ENCODE measurements around the gene RAB8B. TPM values are rescaled to one million over a fixed set of nuclear protein-coding genes. Genes with fewer than 3 reads are reported as not detected.
A peak's percentile ranks its signal among the peaks of the same experiment; 100 is the strongest.

RAB8B gene
- total RNA-seq (36.9 and 40.5 TPM in 2 replicates), polyA plus RNA-seq (11.7 and 16.4 TPM in 2 replicates)

DNA sequence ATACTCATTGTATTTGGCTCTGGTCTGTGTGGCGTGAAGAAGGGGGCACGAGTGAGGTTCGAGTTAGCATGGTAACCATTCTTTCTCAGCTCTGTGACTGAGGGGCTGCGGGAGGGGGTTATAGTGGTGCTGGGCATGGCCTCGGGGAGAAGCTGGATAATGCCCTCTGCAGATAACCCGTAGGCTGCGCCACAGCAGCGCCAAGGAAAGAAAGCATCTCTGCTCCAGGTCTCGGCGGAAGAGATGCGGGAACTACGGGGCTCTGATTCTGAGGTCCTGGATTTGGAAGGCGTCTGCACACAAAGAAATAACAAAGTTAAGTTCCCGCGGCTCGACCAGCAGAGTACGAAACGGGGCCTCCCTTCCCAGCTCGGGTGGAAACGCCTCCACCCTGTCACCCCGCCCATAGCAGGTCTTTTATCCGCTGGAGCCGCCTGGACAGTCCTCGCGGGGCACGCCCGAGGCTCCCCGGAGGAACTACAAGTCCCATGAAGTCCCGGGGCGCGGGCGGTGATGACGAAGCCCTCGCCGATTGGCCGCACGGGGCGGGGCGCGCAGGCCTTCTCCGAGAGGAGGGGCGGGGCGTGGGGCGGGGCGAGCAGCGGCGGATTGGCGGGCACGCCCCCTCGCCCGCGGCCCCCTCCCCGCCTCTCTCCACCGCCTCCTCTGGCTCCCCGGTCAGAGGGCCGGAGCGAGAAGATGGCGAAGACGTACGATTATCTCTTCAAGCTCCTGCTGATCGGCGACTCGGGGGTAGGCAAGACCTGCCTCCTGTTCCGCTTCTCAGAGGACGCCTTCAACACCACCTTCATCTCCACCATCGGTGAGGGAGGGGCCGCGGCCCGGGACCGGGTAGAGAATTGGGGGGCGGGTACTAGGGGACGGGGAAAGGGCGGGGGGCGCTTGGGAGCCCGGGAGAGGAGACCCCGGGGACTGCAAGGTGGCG, at the start of gene RAB8B:
TSS of gene RAB8B (plus strand) at position 681 of the 946 bp plus-strand sequence. CDS start at position 700, 19 bp downstream.
- 2% methylated on average over 27 of the region's 77 CpGs for WGBS (ENCODE audit: low lambda C conversion rate, missing lambda C conversion rate)
- peaks cover 5% of the 10 kb centered on the region for H3K4me1 ChIP-seq (ENCODE audit: insufficient read depth)
- no peaks in the 10 kb centered on the region for H3K9me3 ChIP-seq (ENCODE audit: low read depth)
- peak within 1 kb of the TSS; percentile 98 for H2AFZ ChIP-seq
- peaks cover 45% of the 10 kb centered on the region for H3K79me2 ChIP-seq
- peak within 1 kb of the TSS; percentile 86 for H3K27ac ChIP-seq
- H3K9me2 ChIP-seq (replicated peaks; ENCODE audit: insufficient read depth) = no peaks in the 10 kb centered on the region
- no peaks in the 10 kb centered on the region for H3K27me3 ChIP-seq
- TF ChIP-seq EZH2phosphoT487 (IDR thresholded peaks at IDR 0.05; ENCODE audit: low read depth, severe bottlenecking, unreplicated experiment) = no peak
- no peak for TF ChIP-seq EZH2 (IDR thresholded peaks at IDR 0.05; ENCODE audit: borderline replicate concordance)
- TF ChIP-seq, protein P1, sequence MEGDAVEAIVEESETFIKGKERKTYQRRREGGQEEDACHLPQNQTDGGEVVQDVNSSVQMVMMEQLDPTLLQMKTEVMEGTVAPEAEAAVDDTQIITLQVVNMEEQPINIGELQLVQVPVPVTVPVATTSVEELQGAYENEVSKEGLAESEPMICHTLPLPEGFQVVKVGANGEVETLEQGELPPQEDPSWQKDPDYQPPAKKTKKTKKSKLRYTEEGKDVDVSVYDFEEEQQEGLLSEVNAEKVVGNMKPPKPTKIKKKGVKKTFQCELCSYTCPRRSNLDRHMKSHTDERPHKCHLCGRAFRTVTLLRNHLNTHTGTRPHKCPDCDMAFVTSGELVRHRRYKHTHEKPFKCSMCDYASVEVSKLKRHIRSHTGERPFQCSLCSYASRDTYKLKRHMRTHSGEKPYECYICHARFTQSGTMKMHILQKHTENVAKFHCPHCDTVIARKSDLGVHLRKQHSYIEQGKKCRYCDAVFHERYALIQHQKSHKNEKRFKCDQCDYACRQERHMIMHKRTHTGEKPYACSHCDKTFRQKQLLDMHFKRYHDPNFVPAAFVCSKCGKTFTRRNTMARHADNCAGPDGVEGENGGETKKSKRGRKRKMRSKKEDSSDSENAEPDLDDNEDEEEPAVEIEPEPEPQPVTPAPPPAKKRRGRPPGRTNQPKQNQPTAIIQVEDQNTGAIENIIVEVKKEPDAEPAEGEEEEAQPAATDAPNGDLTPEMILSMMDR (IDR thresholded peaks at IDR 0.05; ENCODE audit: poor library complexity) = no peak
- peak within 1 kb of the TSS; percentile 83 for H3K4me3 ChIP-seq
- peak within 1 kb of the TSS; percentile 91 for H3K4me2 ChIP-seq
- no peaks in the 10 kb centered on the region for H3K36me3 ChIP-seq (replicated peaks; ENCODE audit: insufficient read depth, low read depth)
- H4K20me1 ChIP-seq (ENCODE audit: insufficient read depth, poor library complexity, severe bottlenecking) = no peaks in the 10 kb centered on the region
- DNase-seq (ENCODE audit: low spot score) = peak; percentile 99

DNA sequence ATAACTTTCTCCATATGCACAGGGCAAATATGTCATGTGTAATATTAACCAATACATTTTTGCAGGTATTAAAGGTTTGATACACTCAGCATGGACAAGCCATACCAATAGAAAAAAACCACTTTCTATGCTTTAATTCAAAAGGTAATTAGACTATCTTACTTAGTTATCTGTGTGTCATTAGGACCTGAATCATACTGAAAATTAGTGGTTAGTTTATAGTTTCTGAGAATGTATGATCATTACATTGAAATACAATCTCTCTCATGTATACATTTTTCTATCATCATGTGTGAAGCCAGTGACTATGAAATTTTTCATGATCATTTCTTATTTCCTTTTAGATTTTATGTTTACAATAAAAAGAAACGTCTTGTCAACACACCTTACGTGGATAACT, 48.5 kb upstream of the RAB8B start:
- no peaks in the 10 kb centered on the region for H3K4me1 ChIP-seq (ENCODE audit: insufficient read depth)
- no peak overlapping the region for H2AFZ ChIP-seq
- no peaks in the 10 kb centered on the region for H4K20me1 ChIP-seq (ENCODE audit: insufficient read depth, poor library complexity, severe bottlenecking)
- 73% methylated on average over 2 of the region's 2 CpGs for WGBS (ENCODE audit: low lambda C conversion rate, missing lambda C conversion rate)
- H3K4me3 ChIP-seq = no peak overlapping the region
- no peak overlapping the region for H3K4me2 ChIP-seq
- no peaks in the 10 kb centered on the region for H3K9me2 ChIP-seq (replicated peaks; ENCODE audit: insufficient read depth)
- no peak overlapping the region for H3K27ac ChIP-seq
- no peaks in the 10 kb centered on the region for H3K9me3 ChIP-seq (ENCODE audit: low read depth)
- TF ChIP-seq, protein P1 (IDR thresholded peaks at IDR 0.05; ENCODE audit: poor library complexity) = no peak
- TF ChIP-seq EZH2 (IDR thresholded peaks at IDR 0.05; ENCODE audit: borderline replicate concordance) = no peak
- no peak for TF ChIP-seq EZH2phosphoT487 (IDR thresholded peaks at IDR 0.05; ENCODE audit: low read depth, severe bottlenecking, unreplicated experiment)
- DNase-seq (ENCODE audit: low spot score) = no peak
- H3K79me2 ChIP-seq = no peaks in the 10 kb centered on the region
- no peaks in the 10 kb centered on the region for H3K36me3 ChIP-seq (replicated peaks; ENCODE audit: insufficient read depth, low read depth)
- H3K27me3 ChIP-seq = no peaks in the 10 kb centered on the region

DNA sequence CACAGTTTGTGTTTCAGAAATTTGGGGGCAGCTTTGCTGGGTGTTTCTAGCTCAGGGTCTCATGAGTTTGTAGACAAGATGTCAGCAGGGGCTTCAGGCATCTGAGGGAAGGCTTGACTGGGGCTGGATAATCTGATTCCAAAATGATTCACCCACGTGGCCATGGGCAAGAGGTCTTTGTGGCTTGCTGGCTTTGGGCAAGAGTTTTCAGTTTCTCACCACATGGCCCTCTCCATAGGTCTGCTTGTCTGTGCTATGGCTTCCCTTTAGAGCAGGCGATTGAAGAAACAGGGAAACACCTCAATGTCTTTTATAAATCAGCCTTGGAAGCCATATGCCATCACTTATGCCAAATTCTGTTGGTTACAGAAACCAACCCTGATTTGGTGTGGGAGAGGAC, 44.0 kb upstream of the RAB8B start:
- Histone ChIP-seq H4K20me1 (ENCODE audit: insufficient read depth, poor library complexity, severe bottlenecking) (no peaks in the 10 kb centered on the region), H3K27ac (no peak overlapping the region), H3K4me3 (no peak overlapping the region), H3K36me3 (replicated peaks; ENCODE audit: insufficient read depth, low read depth) (no peaks in the 10 kb centered on the region), H3K4me1 (ENCODE audit: insufficient read depth) (no peaks in the 10 kb centered on the region), H3K9me3 (ENCODE audit: low read depth) (no peaks in the 10 kb centered on the region), H3K79me2 (no peaks in the 10 kb centered on the region), H3K9me2 (replicated peaks; ENCODE audit: insufficient read depth) (no peaks in the 10 kb centered on the region), H3K4me2 (no peak overlapping the region), H2AFZ (no peak overlapping the region), H3K27me3 (no peaks in the 10 kb centered on the region)
- 85% methylated on average over 2 of the region's 2 CpGs for WGBS (ENCODE audit: low lambda C conversion rate, missing lambda C conversion rate)
- TF ChIP-seq, protein P1 (IDR thresholded peaks at IDR 0.05; ENCODE audit: poor library complexity) = no peak
- TF ChIP-seq EZH2phosphoT487 (IDR thresholded peaks at IDR 0.05; ENCODE audit: low read depth, severe bottlenecking, unreplicated experiment) (no peak), EZH2 (IDR thresholded peaks at IDR 0.05; ENCODE audit: borderline replicate concordance) (no peak)
- no peak for DNase-seq (ENCODE audit: low spot score)
